Choroid plexus epithelial cell (primary cell): ENCODE measurements around the gene PRSS12.

Experiments
- DNase-seq: peaks from one replicate; pipeline ENCODE4 v3.0.0-alpha.2; 2010; ENCODE audit warnings: low read depth
- H3K4me3 ChIP-seq: 2 replicates; pipeline ENCODE4 v1.5.1; 2011; ENCODE audit warnings: low read depth, mild to moderate bottlenecking, control low read depth, low read length, moderate library complexity
- TF ChIP-seq, protein P1 (sequence below): conservative IDR thresholded peaks from 2 replicates; pipeline ENCODE4 v1.5.1; 2011; ENCODE audit warnings: low read depth, mild to moderate bottlenecking, control low read depth, inconsistent platforms, low read length, moderate library complexity

The PRSS12 gene

DNA sequence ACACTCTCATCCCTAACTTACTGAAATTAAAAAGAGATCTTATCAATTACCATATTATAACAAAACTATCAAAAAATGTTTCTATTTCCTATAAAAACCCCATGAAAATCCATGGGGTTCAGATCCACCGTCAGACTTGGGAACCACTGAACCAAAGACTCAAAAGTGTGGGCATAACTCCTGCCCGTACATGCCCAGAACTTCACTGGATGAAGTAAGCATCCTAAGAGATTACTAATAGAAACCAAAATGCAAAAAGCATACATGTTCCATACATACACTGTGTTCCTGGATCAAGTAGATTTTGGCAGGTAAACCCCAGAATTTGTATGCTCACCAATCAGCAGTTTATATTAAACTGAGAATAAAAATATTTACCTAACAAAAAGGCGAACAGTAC, 66.1 kb downstream of the PRSS12 start:
- no peak overlapping the region for H3K4me3 ChIP-seq
- TF ChIP-seq, protein P1, sequence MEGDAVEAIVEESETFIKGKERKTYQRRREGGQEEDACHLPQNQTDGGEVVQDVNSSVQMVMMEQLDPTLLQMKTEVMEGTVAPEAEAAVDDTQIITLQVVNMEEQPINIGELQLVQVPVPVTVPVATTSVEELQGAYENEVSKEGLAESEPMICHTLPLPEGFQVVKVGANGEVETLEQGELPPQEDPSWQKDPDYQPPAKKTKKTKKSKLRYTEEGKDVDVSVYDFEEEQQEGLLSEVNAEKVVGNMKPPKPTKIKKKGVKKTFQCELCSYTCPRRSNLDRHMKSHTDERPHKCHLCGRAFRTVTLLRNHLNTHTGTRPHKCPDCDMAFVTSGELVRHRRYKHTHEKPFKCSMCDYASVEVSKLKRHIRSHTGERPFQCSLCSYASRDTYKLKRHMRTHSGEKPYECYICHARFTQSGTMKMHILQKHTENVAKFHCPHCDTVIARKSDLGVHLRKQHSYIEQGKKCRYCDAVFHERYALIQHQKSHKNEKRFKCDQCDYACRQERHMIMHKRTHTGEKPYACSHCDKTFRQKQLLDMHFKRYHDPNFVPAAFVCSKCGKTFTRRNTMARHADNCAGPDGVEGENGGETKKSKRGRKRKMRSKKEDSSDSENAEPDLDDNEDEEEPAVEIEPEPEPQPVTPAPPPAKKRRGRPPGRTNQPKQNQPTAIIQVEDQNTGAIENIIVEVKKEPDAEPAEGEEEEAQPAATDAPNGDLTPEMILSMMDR = no peak
- DNase-seq = no peak

DNA sequence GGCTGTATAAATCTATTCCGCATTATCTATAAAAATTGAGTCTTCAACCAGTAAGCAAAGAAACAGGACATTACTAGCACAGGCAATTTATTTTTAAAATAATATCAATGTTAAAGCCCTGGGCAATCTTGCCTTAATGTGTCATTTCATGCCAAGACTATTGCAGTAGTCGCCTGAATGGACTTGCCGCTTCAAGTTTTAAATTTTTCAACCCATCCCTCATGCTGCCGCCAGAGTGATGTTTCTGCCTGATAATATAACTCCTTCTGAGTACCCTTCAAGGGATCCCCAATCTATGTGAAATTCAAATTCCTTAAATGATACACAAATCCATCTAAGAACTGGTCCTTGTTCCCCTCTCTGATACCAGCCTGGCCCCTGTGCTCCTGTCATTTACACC, 66.9 kb downstream of the PRSS12 start:
- DNase-seq = no peak
- H3K4me3 ChIP-seq = no peak overlapping the region
- TF ChIP-seq, protein P1 = no peak

DNA sequence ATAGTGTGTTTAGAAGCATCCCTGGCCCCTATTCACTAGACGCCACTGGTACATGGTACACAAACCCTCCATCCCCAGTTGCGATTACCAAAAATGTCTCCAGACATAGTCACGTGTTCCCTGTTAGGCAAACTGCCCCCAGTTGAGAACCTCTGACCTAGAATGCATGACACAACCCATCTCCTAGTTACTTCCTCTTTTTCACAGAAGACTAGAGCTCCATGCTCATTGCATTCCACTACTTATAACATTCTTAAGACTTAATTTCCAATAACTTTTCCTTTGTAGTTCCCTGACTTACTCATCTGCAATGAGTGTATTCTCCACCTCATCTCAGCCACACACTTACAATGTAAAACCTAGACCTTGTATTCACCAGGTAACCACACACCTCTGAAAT, 68.6 kb downstream of the PRSS12 start:
- TF ChIP-seq, protein P1 = no peak
- no peak for DNase-seq
- H3K4me3 ChIP-seq = no peak overlapping the region

DNA sequence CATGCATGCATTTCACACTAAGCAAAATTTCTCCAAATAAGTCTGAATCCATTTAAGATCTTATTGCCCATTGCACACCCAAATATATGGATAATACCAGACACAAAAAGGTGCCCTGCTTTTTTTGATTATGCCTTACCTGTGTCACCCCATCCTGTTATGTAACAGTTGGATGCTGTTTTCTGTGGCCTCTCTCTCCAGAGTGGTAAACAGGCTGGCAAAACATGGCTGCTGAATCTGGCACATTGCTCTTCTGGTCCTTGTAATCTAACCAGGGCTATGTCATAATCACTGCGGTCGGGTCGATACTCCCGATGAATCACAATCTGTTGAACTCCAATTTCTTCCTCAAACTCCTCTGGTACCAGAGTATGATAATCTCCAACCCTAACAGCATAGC, 70.1 kb downstream of the PRSS12 start:
- TF ChIP-seq, protein P1 = no peak
- DNase-seq = peak; percentile 61
- no peak overlapping the region for H3K4me3 ChIP-seq

DNA sequence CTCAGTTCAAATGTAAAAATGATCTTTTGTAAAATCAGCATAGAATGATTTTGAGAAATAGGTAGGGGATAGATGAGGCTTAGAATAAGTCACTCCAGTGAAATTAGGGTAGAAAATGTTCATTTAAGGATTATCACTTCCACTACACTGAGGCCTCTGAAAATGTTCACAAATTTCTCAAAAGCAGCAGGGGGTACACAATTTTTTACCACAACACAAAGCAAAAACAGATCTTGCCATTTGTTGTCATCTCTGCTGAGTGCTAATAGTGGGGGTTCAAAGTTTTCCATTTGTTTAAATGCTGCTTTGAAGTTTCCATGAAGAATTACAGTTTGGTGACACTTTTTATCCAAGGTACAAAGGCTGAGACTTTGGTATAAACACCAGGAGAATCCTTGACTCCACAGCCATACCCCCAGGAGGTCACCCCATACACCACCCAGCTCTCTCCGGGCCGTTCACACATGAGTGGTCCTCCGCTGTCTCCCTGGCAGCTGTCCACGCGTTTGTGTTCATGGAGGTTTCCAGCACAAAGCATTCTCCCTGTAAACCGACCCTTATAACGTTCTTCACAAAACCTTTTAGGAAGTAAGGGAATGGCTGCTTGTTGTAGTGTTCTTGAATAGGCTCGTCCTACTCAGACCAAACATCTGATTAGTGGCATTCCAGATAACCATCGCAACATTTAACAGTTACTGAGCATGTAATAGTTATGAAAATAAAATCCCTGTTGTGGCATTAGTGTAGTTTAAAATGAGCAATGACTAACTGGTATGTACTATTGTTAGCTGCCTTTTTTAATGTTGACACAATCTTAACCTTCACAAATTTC, 71.0 kb downstream of the PRSS12 start:
- H3K4me3 ChIP-seq = no peak overlapping the region
- TF ChIP-seq, protein P1 = no peak
- peak; percentile 62 for DNase-seq

DNA sequence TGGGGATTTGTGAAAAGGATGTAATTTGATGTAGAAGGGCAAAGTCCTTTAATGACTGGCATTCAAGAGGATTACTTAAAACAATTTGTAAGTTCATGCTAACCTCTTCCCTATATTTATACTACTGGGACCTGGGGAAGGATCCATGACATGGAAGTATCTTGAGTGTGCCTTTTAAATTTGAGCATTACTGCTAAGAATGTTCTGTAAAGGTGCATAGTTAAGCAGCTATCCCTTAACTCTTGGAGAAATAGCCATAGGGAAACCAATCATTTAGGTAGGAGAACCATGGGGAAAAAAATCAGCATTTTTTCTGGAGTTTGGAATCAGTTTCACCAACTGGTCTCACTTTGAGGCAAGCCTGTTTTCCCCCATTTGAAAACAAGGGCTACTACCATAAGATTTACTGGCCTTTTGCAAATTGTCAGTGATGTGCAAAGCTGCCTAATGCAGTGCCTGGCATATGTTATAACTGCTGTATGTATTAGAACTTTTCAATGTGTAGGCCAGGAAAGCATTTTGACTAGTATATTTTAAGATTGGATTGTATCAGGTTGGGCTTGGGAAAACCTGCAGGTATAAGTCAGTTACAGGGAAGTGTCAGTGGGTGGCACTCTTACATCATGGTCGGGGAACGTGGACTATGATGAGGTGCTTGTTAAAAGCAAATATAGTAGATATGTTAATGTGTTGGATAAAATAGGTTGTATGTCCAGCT, 72.1 kb downstream of the PRSS12 start:
- TF ChIP-seq, protein P1 = peak; percentile 69
- peak; percentile 89 for DNase-seq
- H3K4me3 ChIP-seq = peak overlapping the region; percentile 91

DNA sequence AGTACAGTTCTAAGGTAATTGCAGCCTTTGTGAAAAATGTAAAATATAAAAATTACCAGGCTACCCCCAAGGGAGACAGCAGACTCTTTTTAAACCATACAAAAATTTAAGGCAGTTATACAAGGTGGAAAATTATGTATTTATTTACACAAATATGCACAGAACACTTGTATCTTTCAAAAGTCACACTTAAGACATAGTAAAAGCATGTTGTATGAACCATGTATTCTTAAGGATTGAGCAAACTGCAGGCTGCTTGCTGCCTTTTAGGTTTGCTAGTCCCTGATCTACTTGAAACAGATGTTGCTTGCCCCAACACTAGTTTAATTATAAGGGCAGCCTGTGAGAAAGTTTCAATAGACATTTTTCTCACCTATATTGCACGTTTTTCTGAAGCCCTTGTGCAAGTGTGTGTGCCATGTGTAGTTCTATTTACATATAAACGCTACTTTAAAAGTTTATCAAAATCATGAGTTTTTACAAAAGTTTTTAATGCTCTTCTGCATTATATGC, 72.8 kb downstream of the PRSS12 start:
- TF ChIP-seq, protein P1 = no peak
- peak overlapping the region; percentile 91 for H3K4me3 ChIP-seq
- no peak for DNase-seq
